GM19099 (cell line): ENCODE data around the gene RBM5.

Experiments
- POLR2A ChIP-seq: IDR thresholded peaks from 3 replicates; pipeline ENCODE4 v1.6.1; 2011; ENCODE audit warnings: low read depth; ENCODE audit not compliant: insufficient read length; ENCODE audit errors: extremely low read depth

The RBM5 gene

DNA sequence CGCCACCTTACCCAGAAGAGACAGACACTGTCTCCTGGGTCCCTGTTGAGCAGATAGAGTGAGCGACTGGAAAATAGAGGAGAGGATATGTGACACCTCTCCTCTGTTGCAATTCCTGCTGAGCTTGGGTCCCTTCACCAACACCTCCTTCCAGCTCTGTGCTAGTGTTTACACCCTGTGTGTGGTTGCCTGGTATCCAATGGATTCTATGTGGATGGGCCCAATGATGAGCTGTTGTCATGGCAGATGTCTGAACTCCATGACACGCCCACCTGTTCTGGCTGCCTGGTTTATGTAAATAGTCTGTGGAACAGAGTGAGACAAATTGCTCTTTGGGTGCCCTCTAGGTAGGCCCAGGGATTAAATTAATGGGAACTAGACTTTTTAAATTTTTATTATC, 23.7 kb downstream of the RBM5 start:
- no peak for TF ChIP-seq POLR2A

DNA sequence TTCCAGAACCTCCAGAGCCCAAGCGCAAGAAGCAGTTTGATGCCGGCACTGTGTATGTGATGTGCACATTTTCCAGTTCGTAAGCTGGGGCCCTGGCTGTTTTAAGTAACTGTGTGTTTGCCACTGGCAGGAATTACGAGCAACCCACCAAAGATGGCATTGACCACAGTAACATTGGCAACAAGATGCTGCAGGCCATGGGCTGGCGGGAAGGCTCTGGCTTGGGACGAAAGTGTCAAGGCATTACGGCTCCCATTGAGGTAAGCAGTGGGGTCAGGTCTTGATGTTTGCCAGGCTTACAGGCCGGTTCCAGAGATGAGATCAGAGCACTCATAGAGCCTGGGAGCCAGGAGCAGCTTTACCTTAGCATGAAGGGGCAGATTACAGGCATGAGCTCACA, 28.4 kb downstream of the RBM5 start:
- TF ChIP-seq POLR2A = no peak

DNA sequence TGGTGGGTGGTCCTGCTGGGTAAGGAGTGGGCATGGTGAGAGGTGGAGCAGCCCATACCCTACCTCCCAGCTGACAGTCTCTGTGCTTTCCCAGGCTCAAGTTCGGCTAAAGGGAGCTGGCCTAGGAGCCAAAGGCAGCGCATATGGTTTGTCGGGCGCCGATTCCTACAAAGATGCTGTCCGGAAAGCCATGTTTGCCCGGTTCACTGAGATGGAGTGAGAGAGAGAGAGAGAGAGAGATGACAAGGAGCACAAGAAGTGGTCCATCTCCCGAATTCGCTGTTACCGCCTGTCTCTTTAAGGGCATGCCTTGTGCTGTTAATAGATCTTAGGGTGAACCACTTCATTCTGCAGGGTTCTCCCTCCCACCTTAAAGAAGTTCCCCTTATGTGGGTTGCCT, 29.5 kb downstream of the RBM5 start:
- TF ChIP-seq POLR2A = no peak

DNA sequence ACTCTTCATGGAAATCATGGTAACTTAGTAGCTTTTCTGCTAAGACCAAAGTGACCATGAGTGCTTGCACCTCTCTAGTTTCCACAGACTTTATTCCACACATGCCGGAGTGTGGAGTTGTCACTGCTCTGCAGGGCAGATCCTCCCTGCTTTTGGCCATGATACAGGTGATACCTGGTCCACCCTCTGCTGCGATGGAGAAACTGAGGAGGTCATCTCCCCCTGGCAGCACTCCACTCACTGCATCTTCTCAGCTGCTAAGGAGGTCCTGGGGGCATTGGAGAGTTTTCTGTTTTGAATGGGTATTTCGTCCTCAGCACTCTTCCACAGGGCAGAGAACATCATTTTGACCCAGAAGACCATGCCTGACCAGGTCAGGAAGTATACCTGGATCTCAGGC, 31.1 kb downstream of the RBM5 start:
- TF ChIP-seq POLR2A = no peak

DNA sequence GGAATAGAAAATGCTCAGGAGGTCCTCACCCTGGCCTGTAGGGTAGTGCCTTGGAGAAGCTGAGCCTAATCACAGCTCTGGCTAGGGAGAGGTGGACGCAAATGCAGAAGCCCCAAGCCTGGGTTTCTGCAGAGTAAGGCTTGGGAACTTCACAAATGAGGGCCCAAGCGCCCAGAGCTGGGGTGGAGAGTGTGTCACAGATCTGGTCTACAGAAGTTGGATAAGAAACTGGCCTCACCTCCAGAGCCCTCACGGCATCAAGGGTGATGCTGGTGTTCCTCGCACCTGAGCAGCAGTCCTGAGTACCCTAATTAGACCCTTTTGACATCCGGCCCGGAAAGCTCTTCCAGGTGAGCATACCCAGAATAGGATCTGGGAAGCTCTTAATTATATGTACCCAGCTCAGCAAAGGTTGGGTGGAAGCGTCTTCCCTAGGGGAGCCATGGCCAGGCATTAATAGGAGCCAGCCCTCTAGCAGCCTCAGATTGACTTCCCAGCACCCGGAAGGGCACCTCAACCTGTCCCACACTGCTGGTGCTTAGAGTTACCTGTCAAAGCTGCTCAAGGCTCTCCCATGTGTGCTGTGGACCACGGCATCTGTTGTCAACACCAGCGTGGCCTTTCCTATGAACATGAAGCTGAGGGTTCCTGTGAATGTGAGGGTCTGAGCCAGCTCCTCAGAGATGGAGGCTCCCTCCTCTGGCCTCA, 31.8 kb downstream of the RBM5 start:
- no peak for TF ChIP-seq POLR2A

GRCh38 chr3:50121072-50122032, 32.6 kb downstream of the RBM5 start:
- no peak for TF ChIP-seq POLR2A

DNA sequence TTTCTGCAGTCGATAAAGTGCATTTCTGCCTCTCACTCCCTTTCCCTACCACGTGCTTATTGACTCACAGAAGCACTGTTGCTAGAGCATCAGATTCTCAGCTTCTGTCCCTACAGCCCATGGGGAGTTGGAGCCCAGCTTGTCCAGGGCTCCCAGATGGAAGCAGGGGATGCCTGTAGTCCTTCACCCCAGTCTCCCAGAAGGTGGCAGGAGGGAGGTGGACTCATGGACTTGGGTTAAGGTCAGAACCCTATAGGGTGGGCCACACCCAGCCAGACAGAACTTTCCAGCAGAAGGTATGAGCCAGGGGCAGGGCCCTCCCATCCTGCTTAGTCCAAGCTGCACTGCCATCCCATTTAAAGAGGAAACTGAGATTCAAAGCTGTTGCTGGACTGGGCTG, 33.4 kb downstream of the RBM5 start:
- no peak for TF ChIP-seq POLR2A

DNA sequence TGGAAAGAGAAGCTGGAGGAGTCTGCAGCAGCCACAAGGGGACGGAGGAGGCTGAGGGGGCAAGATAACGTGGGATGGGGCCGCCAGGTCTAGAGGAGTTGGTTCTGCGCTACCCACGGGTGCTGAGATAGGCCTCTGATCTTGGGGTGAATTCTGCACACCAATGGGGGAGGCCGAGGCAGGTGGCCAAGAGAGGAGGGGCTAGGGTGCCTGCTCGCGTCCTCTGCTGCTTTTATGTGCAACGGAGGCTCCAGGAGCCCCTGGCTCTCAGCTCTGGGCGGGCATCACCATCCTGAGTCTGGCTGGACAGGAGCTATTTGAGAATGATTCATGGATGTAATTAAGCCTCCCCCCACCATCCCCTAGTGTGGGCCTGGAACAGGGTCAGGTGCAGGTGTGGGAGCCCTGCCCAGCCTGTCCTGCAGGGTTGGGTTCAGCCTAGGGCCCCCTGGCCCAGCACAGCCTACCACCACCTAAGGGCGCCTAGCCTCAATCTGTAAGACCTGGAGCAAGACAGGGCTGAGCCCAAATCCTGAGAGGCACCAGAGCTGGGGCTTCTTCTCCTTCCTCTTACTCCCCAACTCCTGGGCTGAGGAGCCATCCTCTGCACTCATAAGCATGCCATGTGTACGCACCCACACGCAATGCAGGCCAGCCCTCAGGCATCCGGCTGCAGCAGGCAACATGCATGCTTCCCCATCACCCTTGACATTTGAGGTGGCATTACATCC, 34.1 kb downstream of the RBM5 start:
- TF ChIP-seq POLR2A = peak; percentile 17

DNA sequence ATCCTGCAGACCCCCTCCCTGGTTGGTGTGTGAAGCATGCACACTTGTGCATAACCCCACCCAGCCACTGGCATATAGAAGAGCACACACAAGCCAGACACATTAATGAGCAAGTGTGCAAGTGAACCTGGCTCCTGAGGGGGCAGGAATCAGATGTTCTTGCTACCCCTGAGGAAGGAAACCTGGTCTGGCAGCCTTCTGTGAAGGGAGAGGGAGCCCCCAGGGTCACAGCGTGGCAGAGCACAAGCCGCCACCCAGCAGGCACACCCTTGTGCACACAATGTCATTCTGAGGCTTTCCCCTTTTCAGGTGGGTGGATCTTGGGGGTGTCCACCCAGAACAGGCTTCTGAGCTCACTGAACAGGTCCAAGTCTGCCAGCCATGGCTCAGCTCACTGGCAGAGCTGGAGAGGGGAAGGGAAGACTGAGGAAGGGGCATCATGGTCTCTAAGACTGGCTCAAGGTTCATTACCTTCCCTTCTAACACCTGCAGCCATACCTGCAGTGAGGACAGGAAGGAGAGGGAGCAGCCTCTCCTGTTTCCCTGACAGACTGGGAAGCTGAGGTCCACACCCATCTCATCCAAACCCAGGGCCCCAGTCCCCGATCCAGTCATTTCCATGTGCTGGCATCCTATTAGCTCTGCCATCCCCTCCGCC, 34.8 kb downstream of the RBM5 start:
- TF ChIP-seq POLR2A = no peak

GRCh38 chr3:50124052-50124799, 35.5 kb downstream of the RBM5 start:
- TF ChIP-seq POLR2A = no peak

DNA sequence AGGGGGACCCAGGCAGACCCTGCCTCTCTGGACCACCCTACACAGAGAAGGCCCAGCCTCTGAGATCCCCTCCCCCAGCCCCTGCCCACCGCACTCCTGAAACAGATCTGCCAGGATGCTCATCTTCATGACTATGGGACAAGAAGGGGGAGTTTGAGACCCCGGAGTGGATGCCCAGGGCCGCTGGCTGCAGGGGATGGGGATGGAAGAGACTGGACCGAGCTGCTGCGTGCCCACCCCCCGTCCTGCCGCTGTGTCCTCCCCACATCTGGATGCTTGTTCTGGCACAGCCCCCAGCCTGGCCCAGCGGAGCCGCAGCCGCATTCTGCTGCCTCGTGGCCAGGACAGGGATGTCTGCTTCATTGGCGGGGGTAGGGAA, 36.1 kb downstream of the RBM5 start:
- TF ChIP-seq POLR2A = no peak

DNA sequence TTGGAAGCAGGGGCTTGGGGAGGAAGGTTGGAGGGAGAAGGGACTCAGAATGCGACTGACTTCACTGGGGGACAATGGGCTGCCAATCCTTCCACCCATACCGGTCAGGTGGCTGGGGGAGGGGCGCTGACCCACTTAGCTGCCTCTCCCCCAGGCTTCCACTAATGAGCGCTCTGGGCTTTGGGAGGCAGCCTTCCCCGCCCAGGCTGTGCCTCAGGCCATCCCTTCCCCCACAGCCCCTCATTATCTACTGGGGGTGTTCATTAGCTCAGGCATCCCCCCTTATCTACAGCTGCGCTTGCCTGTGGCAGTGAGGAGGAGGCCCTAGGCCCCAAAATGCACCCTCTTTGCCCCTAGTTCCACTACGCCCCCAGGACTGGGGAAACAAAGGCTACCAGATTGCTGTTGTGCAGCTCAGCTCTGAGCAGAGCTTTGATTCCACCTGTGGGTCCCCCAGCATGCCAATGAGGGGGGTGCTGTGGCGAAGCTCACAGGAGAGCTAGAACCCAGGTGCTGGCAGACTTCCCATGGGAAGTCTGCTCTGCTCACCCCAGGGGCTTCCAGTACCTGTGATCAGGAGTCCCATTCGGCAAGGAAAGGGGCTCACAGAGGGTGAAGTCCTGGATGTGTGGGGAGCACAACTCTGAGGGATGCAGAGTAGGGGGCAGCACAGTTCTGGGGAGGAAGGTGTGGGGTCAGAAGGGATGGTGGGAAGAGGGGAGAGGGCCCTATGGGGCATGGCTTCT, 37.0 kb downstream of the RBM5 start:
- no peak for TF ChIP-seq POLR2A
